GM21381 (cell line): ENCODE data around the gene ADD1.
"Not testable (repeated sequence)": the region's sequence is repeated elsewhere in the genome, so short reads cannot be mapped to it uniquely, and the experiment has no call there.

ENCODE experiments used
- ATAC-seq: cut with Tn5 transposase; IDR thresholded peaks from one replicate; pipeline ENCODE4 v1.9.1; 2021; ENCODE audit warnings: mild to moderate bottlenecking, moderate library complexity; ENCODE audit not compliant: unreplicated experiment

Gene ADD1

GRCh38 chr4:2915789-2916188 lies 72.1 kb downstream of the ADD1 start:
- ATAC-seq = no peak

DNA sequence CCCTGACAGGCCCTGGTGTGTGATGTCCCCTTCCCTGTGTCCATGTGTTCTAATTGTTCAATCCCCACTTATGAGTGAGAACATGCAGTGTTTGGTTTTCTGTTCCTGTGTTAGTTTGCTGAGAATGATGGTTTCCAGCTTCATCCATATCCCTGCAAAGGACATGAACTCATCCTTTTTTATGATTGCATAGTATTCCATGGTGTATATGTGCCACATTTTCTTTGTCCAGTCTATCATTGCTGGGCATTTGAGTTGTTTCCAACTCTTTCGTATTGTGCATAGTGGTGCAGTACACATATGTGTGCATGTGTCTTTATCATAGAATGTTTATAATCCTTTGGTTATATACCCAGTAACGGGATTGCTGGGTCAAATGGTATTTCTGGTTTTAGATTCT lies 73.1 kb downstream of the ADD1 start:
- not testable (repeated sequence) for ATAC-seq

GRCh38 chr4:2918300-2918699 lies 74.7 kb downstream of the ADD1 start:
- ATAC-seq = not testable (repeated sequence)

GRCh38 chr4:2918714-2919113 lies 75.1 kb downstream of the ADD1 start:
- not testable (repeated sequence) for ATAC-seq

GRCh38 chr4:2922453-2923101 lies 78.9 kb downstream of the ADD1 start:
- not testable (repeated sequence) for ATAC-seq

DNA sequence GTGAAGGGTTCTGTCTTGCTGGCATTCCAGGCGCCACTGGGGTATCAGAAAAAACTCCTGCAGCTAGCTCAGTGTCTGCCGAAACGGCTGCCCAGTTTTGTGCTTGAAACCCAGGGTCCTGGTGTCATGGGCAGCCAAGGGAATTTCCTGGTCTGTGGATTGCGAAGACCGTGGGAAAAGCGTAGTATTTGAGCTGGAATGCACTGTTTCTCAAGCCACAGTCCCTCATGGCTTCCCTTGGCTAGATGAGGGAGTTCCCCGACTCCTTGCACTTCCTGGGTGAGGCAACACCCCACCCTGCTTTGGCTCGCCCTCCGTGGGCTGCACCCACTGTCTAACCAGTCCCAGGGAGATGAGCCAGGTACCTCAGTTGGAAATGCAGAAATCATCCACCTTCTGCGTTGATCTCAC lies 79.5 kb downstream of the ADD1 start:
- no peak for ATAC-seq

DNA sequence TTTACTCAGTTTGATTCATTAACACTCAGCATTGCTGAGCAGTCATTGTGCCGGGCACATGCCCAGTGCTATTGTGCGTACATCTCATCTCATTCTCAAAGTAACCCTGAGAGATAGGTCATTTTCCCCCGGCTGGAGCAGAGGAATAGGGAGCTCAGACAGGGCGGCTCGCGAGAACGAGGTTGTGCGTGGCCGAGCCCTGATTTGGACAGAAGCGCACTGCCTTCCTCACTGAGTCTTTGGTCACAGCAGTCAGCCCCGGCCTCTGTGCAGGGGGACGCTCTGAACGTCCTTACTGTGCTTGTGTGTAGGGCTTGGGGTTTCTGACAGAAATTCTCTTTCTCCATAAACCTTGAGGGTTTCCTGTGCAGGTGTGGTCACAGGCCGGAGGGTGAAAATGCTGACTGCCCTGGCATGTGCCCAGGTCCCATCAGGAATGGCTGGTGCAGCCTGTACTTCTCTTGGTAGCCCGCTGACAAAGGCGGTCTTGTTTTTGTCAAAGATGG lies 80.1 kb downstream of the ADD1 start:
- ATAC-seq = no peak

GRCh38 chr4:2924286-2924685 lies 80.6 kb downstream of the ADD1 start:
- no peak for ATAC-seq

DNA sequence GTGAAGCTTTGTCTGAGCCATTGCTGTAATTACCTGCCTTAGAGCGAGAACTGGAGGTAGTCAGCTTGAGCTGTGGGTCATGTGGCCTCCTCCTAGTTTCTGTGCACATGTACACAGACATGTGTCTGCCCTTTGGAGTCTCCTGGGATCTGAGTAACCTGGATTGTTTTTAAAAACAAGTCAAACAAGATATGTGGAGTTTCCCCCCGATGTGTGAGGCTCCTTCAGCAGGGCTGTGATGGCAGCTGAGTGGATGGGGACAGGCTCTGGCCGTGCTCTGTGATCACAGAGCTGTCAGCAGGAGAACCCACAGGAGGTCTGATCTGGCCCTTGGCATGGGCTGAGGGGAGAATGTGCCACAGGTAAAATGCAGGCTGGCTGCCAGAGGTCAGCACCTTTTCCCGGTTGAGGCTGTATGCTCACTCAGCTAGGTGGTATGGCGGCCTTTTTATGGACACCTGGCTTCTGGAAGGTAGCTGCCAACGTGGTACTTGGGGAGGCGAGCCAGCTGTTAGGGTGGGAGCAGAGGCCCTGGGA lies 81.2 kb downstream of the ADD1 start:
- no peak for ATAC-seq

- no peak for ATAC-seq
Measured at GRCh38 chr4:2925496-2925895, 81.9 kb downstream of the ADD1 start.

GRCh38 chr4:2925931-2926860 lies 82.6 kb downstream of the ADD1 start:
- ATAC-seq = no peak

DNA sequence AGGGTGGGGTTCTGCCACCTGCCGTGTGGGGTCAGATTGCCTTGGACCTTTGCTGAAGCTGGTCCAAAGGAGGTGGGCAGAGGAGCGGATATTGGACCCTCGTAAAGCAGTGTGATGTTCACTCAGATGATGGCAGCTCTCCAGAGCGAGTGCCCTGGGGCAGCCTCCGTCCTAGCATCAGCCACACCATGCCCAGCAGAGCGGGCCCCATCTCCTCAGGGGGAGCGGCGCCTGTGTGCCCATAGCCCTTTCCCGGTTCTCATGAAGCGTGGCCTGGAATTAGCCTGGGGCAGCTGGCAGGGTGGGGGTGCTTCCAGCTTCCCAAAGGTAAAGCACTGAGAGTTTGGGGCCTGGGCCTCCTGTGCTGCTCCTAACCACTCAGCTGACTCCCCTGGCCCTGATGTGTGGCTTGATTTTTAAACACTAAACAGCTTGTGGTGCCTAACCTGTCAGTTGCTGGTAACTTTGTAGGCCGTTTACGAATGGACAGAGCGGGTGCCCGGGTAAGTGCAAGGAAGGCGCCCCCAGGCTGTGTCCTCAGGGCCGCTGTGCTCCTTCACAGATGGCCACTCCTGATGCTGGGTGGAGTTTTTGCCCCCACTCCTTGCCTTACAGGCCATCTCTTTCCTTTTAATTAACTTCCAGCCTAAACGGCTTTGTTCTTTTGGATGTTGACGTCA lies 83.5 kb downstream of the ADD1 start:
- no peak for ATAC-seq

- ATAC-seq = no peak
Measured at GRCh38 chr4:2927696-2928075, 84.0 kb downstream of the ADD1 start.

DNA sequence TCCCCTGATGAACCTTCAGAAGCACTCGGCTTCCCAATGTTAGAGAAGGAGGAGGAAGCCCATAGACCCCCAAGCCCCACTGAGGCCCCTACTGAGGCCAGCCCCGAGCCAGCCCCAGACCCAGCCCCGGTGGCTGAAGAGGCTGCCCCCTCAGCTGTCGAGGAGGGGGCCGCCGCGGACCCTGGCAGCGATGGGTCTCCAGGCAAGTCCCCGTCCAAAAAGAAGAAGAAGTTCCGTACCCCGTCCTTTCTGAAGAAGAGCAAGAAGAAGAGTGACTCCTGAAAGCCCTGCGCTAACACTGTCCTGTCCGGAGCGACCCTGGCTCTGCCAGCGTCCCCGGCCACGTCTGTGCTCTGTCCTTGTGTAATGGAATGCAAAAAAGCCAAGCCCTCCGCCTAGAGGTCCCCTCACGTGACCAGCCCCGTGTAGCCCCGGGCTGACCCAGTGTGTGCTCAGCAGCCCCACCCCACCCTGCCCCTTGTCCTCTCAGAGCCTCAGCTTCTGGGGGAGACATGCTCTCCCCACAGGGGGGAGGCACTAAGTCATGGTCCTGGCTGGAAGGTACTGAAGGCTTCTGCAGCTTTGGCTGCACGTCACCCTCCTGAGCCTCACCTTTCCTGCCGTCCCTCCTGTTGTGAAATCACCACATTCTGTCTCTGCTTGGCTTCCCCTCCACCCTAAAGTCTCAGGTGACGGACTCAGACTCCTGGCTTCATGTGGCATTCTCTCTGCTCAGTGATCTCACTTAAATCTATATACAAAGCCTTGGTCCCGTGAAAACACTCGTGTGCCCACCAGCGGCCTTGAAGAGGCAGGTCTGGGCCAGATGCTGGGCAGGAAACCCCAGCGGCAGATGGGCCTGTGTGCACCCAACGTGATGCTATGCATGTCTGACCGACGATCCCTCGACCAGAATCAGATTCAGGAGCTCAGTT lies 84.9 kb downstream of the ADD1 start:
- ATAC-seq = no peak

DNA sequence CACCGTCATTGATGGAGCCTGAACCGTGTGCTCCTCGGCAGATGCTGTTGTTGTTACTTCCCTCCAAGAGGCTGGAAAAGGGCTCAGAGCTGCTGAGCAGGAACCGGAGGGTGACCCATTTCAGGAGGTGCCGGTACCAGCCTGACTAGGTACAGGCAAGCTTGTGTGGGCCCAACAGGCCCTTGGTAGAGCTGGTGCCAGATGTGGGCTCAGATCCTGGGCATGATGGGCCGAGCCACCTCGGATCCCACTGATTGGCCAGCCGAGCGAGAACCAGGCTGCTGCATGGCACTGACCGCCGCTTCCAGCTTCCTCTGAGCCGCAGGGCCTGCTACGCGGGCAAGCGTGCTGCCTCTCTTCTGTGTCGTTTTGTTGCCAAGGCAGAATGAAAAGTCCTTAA lies 85.8 kb downstream of the ADD1 start:
- no peak for ATAC-seq

GRCh38 chr4:2930135-2930757 lies 86.6 kb downstream of the ADD1 start:
- no peak for ATAC-seq

DNA sequence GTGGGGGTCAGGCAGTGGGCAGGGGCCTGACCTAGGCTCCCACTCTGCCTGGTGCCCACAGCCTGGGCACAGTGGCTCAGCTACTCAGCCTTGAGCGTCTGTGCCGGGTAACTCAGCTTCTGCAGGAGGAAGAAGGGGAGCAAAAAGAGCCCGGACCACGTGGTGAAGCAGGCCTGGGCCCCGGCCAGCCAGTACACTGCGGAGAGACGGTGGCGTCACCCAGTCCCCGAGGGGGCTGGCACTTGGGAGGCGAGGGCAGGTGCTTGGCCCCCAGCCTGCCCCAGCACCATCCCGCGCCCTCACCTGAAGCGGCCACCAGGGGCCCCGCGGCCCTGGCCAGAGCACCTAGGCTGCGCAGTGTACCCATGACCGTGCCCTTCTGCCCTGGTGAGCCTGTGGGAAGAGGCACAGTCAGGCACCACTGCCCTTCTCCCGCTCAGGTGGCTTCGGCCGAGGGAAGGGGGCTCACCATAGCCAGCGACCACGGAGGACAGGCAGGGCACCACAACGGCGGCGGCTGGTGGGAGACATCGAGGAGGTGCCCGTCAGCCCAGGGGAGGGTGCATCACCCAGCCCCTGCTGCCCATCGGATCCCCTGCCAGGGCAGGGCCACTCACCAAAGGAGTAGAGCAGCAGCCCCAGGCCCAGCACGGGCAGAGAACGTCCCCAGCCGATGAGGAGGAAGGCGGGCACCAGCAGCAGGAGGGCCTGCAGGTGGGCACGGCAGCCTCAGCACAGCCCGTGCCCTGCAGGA lies 87.3 kb downstream of the ADD1 start:
- ATAC-seq = no peak

DNA sequence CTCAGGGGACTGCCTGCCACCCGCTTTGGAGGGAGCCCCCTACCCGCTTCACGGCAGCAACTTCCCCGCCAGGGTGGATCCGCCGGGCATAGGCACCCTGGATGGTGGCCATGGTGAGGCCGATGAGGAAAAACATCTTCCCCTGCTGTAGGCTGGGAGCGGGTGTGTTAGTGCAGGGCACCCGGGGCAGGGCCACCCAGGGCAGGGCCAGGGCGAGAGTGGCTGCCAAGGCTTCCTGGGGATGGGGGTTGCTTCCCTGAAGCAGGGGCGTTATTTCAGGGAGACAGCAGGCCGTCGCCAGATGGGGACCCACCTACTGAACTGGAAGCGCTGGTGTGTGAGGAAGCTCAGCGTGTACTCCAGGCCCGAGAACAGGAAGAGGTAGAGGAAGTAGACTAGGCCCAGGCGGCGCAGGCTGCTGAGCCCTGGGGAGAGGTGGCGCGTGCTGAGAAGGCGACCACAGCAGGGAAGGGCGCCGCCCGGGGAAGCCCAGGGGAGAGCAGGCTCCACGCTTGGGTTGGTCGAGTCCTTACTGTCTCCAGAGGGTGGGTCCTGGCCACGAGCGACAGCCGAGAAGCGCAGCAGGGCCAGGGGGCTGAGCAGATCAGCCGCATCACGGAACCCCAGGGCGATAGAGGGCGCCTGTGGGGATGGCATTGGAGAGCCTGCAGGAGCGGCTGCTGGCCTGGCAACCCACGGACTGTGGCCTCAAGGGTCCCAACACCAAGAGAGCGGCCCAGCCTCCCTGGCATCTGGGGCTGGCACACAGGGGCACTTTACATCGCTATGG lies 88.1 kb downstream of the ADD1 start:
- peak; percentile 37 for ATAC-seq
